HG03520 (cell line): ENCODE results near the gene PTPRE.

Source experiments
- ATAC-seq: cut with Tn5 transposase; IDR thresholded peaks from one replicate; pipeline ENCODE4 v1.9.1; 2021; ENCODE audit warnings: mild to moderate bottlenecking, moderate library complexity; ENCODE audit not compliant: unreplicated experiment

Gene PTPRE

DNA sequence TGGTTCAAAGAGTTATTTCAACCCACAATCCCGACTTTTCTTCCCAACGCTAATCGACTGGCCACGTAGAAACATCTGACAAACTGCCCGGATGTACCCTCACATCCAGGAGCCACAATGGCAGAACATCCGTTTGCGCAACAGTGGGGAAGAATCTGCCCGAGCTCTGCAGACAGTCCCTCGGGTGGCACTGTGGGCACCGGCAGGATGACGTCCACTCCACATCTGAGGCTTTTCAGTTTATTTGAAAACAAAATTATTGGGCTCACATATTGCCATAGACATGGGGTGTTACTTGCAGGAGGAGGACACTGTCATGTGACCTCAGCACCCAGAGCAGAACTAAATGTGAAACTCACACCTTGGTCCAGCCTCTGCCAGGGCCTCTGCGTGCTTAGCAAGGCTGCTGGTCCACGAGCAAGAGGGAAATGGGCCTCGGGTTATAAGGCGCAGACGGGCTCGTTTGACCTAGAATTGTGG, 135.3 kb downstream of the PTPRE start:
- no peak for ATAC-seq

DNA sequence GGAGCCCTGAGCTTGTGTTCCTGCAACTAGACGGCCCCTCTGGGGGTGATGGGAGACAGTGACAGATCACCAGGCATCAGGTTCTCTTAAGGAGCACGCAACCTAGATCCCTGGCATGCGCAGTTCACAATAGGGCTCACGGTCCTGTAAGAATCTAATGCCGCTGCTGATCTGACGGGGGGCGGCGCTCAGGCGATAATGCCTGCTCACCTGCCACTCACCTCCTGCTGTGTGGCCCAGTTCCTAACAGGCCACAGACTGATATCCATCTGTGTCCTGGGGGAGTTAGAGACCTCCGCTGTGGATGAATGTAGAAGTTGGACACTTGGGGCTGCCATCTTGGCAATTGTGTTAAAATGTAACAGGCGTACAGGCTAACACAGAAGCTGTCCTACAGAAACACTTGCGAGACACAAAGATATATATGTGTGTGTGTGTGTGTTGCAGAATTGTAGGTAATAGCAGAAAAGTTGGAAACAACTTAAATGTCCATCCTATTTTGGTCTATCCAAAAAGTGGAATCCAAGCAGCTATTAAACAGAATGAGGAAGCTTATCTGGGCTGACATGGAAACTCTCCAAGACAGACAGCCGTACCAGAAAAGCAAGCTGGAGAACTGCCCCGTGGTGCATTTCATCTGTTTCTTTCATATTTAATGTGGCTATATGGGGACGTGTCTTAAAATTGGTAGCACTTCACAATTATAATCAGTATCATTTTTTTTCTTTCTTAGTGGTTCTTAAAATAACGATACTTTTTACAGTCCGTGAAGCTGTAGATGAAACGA, 136.5 kb downstream of the PTPRE start:
- no peak for ATAC-seq

DNA sequence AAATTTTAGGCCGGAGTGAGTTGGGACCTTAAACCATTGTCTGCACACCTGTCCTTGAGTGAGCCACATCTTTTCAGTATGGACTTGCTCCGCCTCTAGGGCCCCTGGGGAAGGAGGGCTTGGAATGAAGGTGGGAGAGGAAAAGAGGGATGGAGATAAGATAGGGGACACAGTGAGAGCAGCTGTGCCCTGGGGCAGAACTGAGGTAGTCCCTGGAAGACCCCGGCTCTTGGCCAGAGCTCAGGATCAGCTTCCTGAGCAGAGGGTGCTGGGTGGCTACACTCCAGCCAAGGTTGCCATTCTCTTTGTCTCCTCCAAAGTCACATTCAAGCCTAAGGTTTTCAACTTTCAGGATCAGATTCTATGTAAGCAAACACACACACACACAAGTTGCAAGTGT, 137.3 kb downstream of the PTPRE start:
- no peak for ATAC-seq

DNA sequence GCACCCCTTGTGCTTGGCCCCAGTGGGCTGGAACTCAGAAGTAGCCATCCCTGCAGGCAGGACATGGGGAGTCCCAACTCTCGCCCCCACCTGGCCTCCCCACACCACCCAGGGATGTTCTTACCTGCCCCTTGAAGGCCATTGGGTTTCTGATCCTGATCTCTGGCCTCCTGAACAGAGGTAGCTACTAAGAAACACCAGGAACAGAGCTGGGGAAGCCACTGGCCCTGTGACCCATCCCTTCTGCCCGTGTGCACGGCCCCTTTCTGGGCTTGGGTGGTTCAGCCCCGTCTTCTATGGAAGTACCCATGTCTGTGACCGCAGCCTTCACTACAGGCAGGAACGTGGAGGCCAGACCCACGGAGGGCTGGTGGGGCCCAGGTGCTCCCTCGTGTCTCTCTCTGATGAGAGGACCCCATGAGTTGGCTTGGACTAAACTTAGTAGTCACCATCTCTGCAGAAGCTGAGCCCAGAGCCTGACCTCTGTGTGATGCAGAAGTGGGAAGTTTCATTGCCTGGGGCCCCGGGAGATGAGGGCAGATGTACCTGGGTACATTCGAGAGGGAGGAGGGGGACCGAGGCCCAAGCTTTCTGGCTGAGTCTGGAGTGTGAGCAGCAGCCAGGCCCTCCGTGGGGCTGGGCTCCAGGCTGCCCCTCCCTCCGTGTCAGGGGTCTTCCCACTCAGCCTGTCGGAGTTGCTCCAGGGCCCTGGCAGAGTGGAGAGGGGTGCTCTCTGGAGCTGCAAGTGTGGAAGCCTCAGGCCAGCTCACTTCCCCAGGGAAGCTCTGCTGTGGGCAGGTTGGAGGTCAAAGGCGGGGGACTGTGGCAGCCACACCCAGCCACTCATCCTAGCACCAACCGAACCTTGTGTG, 138.3 kb downstream of the PTPRE start:
- no peak for ATAC-seq

- no peak for ATAC-seq
Observed at GRCh38 chr10:128045833-128046120, 138.9 kb downstream of the PTPRE start.

DNA sequence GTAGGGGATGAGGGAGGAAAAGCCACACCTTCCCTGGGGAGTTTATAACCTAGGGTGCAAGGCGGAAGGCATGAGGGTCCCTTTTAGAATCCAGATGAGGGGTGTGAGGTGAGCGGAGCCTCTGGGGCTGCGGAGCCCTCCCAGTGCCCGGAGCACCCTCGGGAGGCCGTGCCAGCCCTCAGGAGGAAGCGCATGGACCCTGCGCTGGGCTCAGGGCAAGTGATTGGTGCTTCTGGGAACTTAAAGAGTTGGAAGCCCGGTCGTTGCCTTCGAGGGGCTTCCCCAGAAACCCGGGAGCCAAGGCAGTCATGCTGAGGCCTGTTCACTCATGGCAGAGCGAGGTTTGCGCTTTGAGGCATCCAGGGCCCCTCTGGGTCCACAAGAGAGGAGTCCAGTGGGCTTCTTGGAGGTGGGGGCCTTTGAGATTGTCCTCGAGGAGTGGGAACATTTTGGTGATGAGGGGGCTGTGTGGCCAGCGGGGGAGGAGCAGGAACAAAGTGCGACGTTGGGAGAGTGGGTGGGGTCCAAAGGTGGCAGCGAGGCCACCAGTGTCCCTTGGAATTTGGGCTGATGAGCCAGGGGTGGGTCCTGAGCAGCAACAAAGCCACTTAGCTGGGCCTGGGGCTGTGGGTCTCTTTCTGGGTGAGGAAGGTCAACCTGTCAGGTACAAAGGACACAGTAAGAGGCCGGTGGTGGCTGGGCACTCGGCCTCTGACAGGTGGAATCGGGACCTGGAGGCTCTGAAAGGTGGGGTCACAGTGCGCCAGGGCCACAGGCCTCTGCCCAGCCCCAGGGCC, 139.5 kb downstream of the PTPRE start:
- no peak for ATAC-seq

DNA sequence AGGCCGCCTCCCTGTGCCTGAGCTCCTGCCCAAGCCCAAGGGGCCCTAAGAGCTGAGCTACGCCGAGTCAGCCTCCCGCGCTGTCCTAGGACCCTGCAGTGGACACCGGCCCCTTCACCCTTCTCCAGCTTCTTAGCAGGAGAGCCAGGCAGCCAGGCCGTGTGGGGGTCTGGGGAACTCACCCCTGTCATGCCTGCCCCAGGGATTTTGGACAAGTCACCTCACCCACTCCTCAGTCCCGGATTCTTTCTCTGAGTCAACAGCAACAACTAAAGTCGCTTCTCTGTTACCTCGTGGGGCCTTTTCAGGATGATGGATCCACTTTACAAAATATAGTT, 140.0 kb downstream of the PTPRE start:
- peak; percentile 1 for ATAC-seq

- peak; percentile 98 for ATAC-seq
Observed at GRCh38 chr10:128047351-128047750, 140.4 kb downstream of the PTPRE start.

DNA sequence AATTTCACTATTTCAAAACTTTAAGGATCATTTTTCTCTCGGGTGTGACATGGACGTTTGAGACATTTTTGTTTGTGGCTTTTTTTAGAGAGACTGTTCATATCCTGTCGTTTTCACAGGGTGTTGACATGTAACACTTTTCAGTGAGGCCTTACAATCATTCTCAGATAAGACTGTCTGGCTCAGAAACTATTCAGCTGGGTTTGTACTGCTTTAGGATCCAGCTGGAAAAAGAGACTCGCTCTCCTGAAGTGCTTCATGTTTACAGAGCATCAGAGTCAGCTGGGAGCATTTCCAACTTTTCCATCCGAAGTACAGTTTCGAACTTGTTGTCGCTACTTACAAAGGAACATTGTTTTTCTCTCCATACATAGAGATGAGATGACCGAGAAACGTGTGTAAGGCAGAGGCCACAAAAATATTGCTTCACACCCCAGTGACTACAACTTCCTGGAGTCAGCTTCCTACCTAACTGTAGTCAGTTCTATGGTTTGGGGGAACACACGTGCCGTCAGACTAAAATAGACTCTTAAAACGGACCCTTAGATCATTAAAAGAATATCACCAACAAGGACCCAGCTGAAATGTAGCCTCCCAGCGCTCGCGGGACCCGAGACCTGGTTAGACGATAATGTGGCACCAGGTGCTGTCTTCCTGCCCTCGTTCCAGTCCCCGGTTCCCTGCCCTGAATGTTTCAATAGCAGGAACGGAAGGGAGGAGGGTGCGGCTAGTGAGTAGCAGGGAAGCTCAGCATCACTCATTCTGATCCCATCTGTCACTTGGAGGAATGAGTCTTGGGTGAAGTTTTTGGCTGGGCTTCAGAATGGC, 141.3 kb downstream of the PTPRE start:
- peak; percentile 27 for ATAC-seq

DNA sequence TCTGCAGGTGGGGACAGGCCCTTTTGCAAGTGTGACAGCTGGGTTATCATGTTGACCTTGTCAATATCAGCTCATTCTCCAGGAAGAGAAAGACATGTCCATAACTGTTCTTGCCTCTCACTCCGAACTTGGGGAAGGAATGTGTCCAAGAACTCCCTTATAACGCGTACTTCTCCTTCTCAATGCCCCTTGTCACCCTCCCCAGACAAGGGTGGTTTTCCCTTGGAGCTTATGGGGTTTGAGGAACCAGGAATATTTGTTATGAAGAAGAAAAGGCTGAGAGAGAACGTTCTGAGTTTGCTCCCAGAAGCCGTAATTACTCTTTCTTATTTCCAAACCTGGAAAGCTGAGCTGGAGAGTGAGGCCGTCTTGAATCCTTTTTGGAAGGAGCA, 141.9 kb downstream of the PTPRE start:
- no peak for ATAC-seq

DNA sequence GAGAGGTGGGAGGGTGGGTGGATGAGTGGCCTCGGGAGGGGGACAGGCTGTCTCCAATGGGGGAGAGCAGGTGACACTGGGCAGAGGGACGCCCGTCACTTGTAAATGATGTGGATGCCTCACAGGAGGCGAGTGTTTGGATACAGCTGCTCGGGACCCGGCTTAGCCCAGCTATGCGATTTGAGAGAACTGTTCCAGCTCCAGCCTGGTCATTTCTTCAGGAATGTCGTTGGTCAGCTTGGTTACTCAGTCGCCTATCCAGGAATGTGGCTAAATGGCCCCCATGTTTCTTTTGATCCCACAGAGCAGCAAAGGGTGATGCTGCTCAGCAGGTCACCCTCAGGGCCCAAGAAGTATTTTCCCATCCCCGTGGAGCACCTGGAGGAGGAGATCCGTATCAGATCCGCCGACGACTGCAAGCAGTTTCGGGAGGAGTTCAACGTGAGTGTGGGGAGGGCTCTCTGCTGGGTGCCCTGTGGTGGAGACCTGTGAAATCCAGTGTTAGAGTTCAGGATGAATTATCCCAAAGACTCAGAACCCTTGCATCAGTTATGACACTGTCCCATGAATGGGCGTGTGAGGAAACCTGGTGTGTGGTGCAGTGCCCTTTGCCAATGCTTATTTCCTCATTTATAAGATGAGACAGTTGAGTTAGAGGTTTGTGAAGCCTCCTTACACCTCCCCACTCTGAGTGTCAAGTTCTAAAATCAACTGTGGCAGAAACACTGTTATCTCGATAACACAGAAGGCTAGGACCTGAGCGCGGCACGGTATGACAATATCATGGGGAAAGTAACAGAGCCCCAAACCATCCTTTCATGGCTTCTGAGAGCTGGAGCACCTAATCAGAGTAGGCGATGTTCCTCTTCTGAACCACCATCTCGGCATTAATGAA, 142.6 kb downstream of the PTPRE start:
- no peak for ATAC-seq

- no peak for ATAC-seq
Observed at GRCh38 chr10:128050121-128050516, 143.2 kb downstream of the PTPRE start.

DNA sequence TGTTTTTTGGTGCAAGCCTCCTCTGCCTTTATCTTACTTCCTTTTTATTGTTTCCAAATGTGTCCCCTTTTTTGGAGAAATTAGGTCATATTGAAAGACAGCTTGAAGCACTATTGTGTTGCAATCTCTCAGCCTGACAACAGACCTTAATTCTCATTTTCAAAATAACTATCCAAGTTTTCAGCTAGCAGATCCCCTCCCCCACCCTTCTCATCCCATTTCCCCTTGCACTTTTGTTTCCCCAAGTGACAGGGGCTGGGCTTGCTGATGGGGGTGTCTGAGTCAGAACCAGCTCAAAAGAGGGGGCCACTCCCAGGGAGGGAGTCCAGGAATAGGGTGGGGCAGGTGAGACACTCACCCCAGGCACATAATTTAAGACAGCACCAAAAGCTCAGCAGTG, 144.0 kb downstream of the PTPRE start:
- ATAC-seq, result no peak

GRCh38 chr10:128051548-128051947, 144.6 kb downstream of the PTPRE start:
- no peak for ATAC-seq

- ATAC-seq, result no peak
Observed at GRCh38 chr10:128052696-128053095, 145.8 kb downstream of the PTPRE start.

DNA sequence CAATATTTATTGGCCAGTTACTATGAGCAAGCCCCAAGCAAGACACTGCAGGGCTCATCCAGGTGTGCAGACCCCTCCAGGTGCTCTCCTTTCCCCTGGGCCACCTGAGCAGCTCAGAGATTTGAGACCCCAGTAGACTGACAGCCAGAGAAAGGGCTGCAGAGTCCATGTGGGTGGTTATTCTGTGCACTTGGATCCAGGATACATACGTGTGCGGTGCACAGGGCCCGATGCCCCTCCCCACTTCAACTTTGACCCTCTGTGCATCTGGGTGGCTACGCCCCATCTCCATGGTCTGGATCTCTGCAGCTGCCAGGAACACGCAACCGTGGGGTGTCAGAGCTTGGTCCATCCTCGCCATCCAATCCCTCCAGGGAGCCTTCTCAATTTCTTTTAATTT, 146.5 kb downstream of the PTPRE start:
- no peak for ATAC-seq

GRCh38 chr10:128054163-128054970, 147.5 kb downstream of the PTPRE start:
- no peak for ATAC-seq

DNA sequence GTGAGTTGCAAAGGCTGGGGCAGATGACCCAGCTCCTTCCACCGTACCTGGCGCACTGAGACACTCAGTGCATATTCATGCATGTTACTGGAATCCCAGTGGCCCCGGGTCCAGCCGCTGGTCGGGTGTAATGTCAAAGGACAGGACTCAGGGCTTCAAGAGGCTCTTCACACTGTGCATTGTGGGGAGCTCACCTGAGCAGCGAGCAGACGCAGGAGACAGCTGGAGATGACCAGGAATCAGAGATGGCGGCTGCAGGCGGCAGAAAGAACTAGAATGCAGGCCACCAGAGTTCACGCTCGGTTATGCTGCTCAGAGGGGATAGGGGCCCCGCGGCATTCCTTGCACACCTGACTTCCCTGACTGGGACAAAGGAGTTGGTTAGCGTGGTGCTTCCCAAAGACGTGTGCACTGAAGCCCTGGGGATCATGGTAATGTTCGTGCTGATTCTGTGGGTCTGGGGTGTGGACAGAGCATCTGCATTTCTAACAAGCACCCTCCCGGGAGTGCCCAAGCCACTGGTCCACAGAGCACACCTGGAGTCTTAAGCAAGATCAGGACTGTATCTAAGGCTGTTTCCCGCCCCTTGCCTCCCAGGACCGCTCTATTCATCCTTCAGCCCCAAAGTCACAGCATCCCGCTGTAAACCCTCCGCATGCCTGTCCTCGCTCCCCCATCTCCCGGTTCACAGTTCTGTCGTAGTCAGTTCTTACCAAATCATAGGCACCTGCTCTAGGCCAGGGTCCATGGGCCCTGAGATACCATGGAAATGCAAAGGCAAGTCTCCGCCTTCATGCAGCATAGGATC, 148.4 kb downstream of the PTPRE start:
- no peak for ATAC-seq
